Epidermal melanocyte (primary cell): ENCODE measurements around the gene PITPNB.

Source experiments
- DNase-seq: peaks from one replicate; pipeline ENCODE4 v3.0.0; 2011; ENCODE audit warnings: low spot score; ENCODE audit not compliant: insufficient read length

PITPNB gene

DNA sequence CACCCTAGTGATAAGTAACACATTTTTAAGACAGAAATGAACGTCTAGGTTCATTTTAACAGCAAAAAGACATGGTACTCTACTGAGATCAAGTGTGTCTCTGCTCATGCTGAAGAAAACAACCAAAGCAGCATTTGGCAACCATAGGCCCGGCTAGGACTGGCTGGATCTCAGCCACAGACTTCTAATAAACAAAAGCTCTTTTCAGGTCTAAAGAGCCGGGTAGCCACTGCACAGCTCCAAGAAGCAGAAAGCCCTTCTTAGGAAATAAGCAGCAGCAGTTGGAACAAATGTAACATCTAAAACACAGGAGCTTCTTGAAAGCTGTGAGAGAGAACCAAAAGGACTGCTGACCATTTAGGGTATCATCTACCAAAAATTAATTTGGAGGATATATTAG is 37.6 kb downstream of the PITPNB start:
- DNase-seq, result no peak

DNA sequence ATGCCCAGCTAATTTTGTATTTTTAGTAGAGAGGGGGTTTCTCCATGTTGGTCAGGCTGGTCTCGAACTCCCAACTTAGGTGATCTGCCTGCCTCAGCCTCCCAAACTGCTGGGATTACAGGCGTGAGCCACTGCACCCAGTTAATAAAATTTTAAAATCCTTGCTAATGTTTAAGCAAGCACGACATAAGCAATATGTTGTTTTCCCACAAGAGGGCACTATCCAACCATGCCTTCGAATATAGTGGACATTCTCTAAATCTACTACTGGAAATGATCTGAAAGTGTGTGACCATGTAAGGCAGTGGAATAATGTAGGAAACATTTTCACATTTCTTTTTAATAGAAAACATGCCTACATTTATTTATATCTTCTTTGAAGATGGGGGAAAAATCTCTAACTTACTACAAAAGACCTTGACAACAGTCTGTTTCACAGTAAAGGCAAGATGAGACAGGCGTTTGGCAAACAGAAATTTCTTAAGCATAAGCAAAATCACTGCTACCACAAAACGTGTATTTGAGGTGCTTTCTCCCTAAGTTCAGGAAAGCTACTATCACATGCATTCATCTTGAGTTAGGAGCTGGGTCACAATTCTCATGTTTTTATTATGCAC is 38.2 kb downstream of the PITPNB start:
- no peak for DNase-seq

DNA sequence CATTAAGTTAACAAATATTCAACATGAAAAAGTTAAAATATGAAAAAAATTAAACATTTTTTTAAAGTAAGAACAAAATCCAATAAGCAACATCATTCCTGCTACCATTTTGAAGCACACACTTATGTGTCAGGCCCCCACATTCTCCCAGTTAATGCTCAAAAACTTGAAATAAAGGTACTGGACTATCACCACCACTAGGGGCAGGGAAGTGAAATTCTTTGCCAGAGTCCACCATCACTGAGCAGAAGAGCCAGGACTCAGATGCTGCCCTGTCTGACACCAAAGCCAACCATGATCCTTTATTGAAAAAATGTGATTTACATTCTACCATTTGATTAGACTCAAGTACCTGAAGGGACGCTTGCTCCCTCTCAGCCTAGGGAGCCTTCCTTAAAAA is 39.1 kb downstream of the PITPNB start:
- no peak for DNase-seq

DNA sequence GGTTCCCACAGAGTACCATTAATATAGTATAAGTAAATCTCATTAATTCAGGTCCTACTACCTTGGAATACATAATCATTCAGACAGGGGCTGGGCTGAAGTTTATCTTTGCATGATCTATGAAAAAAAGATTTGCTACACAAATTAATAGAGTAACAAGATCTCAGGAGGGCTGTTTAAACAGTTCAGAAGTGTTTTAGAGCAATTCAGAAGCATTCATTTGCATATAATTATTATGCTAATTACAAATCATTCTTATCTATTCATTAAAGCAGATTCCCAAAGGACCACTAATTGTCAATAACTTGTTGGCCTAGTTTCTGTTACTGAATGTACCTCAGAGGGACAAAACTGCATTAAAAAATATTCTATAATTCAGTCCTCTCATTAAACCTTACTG is 40.5 kb downstream of the PITPNB start:
- no peak for DNase-seq

DNA sequence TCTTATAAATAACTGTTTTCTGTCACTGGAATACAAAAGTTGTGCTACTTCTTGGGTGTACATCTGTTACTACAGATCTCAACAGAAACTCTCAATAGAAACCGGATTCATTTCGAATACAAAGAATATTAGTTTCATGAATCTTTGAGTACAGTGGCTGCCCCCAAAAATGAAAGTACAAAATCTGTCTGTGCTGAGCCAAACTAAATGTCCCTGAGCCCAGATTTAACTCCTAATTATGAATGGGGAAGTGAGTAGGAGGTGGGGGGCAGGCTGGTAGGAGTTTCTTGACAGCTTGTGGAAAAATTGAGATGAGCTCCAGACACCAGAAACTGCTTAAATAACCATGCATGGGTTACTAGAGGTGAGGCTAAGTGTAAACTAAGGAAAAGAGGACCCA is 41.6 kb downstream of the PITPNB start:
- no peak for DNase-seq

DNA sequence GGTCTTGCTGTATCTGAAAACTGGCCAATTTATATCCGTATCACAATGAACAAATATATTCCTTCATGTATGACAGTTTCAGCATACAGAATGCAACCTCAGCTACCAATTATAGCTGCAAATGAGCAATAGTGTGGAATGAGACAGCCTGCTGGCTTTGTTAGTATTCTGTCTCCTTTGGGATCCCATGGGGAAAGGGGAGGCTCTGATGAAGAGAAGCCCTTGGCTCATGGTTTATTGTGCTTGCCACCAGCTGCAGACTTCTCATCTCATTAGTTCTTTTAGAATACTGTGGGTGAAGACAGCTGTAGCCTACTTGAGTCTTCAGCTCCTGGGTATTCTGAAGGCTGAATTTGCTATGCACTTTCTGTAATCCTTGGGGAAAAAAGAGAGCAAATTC is 42.4 kb downstream of the PITPNB start:
- DNase-seq, result no peak

DNA sequence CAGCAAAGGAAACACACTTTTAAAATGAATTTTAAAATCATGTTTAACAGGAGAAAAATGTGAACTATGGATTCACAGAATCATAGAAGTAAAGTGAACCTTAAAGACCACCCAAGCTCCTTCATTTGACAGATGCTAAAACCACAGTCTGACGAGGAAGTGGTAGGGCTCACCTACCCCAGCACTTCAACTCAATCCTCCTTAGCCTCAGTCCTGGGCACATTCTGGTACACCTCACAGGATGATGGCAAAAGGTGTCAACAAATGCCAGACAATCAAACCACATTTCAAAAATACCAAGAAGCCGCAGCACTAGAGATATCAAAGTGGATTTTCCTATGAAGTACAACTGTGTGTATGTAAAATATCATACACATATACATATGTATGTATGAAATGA is 43.1 kb downstream of the PITPNB start:
- no peak for DNase-seq

DNA sequence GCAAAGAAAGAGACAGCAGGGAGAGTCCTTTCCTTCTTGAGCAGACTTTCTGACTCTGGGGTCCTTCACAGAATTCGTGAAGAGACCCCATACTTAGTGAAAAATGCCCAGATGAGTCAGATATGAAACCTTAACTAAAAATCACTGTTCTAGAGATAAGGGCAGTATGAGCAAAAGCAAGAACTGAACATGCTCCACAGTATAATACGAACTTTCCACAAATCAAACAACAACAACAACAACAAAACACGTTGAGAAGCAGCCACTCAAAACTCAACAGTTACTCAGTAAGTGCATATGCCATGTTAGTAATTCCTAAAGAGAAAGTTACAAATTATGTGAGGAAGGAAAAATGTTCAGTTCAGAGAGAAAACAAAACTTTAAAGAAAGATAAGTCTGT is 44.3 kb downstream of the PITPNB start:
- no peak for DNase-seq

DNA sequence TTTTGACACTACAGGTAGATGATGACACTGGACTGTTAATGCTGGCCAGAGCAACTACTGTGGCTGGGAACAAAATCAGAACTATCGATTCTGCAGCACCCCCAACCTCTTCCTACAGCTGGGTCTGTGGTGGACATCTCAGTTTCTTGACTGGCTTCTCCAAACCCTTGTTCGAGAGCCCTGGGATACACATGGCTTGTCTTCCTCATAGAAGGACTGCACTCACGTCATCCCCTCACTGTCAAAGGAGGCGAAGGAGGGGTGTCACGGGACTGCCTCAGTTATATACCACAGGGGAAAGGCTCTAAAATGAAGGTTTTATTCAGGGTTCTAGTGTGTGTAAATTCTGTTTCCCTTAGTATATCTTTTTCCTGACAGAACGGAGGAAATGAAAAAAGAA is 44.9 kb downstream of the PITPNB start:
- no peak for DNase-seq

DNA sequence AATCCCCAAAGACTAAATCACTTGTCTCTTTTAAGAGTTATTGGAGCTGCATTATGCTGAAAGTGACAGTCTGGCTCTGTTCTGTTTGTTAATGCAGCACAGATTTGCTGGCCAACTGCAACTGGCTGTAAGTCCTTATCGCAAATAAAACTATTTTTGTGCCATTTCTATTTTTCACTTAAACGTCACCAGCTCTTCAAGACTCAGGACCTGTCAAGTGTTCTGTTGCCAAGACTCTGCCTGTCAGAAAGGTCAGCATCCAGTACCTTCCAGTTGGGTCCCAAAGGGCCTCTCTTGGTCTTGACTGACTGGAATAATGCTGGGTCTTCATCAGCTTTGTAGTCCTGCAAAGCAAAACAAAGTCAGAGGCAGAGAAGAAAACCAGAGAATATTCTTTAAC is 45.6 kb downstream of the PITPNB start:
- no peak for DNase-seq

DNA sequence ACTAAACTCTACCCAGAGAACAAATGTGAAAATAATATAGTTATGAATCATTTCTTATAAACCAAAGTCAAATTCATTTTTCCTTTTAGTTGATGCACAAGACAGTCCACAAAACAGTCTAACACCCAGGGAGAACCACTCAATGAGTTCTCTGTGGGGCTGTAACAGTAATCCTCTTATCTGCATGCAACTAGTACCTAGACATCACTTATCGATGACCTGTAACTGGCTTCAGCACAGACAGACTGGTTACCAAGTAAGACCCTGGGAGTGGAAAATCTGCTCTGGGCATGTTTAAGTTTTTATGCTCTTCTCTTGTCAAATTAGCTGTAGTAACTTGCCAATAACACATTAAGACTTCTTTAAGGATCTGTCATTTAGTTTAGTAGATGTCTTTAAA is 46.6 kb downstream of the PITPNB start:
- no peak for DNase-seq

DNA sequence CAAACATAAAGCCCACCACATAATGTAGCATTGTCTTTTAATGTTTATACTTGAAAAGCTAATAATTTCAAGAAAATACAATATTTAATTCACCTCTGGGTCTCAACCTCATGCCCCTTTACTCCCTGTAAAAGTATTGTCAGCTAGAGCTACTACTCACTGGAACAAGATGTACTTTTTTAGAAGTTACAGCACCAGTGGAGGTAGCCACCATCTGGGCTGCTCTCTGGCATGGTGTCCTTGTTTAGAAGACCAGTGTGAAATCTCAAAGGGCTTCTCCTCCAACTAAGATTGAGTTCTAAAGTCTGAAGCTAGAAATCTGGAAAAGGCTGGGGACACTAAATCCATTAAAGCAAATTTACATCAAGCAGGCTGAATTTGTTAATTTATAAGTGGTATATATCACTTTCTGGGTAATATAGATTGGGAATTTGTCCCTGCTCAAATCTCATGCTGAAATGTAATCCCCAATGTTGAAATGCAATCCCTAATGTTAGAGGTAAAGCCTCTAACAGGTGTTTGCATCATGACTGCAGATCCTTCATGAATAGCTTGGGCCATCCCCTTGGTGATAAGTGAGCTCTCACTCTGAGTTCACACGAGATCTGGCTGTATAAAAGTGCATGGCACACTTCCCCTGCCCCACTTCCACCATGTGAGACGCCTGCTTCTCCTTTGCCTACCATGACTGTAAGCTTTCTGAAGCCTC is 47.6 kb downstream of the PITPNB start:
- no peak for DNase-seq

DNA sequence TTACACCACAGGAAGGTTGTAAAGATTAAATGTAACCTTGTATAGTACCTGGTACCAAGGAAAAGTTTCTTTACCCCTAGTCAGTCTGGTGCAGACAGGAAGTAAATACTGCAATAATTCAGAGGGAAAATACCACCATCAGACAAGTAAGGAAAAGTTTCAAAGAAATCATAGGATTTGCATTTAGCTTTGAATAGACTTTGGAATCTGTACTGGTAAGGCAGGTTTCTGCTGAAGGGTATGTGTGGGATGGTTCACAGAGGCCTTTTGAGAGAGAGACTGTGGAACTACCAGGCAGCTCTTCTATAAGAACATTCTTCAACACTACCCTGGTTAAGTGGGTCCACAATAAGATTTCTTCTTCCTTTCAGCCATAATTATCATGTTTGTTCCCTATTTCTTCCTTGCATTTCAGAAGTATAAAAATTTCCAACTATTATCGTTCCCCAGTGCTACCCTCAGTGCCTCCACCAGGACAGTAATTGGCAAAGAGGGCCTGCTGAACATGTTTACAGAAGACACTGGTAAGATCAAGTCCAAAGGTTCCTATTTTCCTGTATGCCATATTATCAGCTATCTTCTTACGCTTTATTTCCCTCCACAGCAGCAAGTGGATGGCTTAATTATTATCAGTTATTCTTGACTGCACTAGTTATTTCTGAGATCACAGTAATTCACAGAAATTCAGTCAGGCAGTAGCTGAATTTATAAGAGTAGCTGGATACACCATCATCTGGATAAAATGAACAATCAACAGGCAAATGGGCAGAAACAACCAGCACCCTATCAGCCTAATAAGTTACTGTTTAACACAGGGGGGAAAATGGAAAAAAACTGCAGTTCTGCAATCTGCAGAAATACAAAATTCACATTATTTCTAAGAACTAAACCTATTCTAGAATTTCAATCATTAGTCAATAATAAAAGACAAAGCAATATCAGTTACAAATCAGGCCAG is 48.5 kb downstream of the PITPNB start:
- DNase-seq, result no peak

DNA sequence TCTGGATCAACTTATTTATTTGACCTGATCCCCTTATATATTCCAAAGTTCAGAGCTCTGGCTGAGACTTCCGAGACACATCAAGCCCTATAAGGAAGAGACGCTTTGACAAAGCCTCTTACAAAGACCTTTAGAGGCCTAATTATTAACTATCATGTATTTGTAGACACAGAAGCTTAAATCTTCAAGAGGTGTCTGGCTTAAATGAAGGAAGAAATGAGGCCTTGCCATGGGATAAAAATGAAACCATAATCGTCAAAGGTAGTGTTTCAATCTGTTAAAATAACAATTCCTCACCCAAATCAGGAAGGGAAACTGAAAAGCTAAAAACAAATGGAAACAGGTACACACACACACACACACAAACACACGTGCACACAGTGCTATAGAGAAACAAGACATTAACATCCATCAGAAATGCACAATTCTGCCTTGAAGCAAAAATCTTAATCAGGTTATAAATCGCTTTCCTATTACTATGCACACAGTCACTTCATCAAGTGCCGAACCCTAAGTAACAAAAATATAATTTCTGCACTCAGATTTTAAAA is 50.2 kb downstream of the PITPNB start:
- no peak for DNase-seq

DNA sequence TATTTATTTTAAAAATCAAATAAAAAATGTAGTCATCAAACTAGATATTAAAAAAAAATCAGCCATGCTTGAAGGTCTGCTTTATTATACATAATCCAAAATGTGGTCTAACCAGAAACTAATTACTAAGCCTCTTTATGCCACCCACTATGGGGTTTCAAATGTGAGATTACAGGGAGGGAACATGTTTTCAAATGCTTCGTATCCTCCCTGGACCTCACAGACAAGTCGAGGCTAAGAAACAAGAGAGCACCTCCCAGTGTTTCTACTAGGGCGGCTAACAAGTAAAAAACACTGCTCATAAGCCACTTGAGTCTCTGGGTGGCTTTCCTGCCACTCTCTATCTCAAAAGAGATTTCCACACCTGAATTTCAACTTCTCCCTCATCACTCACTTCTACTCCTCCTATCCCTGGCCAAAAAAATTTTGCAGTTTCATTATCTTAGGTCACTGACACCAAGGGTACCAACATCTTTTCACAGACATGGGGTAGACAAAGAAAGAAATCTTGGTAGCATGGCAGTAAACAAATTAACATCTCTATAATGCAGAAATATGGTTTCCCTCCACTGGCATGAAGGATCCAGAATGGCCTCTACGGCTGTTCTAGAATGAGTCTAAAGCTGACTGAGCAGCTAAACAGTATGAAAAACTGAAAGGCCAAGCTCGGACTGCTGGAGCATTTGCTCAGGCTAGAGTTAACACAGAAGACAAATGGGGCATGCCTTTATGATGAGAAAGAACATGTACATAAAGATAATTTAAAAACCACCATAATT is 50.9 kb downstream of the PITPNB start:
- DNase-seq, result no peak

DNA sequence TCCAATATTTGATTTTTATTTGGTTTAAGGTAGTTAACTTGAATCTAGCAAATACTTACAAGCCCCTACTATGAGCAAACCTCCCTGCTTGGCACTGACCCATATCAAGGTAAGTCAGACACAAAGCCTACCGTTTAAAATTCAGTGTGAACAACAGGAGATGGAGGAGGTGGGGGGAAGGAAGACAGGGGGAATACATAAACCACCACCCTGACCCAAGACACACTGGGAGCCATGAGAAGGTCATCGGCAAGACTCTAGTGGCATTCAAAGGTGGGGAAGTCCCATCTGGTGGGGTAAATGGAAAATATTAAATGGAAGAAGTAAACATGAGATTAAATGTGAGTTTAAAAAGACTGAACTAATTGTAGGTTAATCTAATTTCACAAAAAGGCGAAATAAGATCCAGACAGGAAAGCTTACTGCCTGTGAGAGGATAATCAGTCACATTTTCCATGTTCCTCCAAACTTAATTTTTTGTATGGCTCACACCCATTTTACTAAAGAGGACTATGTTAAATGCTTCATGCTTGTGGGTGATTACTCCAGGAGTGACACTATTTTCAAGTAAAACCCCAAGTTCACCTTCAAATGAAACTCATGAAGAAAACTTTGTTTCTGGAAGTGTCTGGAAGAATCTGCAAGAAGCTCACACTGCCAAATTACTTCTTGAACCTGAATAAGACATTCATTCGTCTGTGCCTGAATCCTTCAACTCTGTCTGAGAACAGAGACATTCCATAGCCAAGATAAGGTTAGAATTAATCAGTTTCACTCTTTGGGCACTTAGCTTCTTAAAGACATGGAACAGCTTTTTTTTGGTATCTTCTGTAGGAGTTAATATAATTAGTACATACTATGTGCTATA is 51.7 kb downstream of the PITPNB start:
- DNase-seq, result no peak

DNA sequence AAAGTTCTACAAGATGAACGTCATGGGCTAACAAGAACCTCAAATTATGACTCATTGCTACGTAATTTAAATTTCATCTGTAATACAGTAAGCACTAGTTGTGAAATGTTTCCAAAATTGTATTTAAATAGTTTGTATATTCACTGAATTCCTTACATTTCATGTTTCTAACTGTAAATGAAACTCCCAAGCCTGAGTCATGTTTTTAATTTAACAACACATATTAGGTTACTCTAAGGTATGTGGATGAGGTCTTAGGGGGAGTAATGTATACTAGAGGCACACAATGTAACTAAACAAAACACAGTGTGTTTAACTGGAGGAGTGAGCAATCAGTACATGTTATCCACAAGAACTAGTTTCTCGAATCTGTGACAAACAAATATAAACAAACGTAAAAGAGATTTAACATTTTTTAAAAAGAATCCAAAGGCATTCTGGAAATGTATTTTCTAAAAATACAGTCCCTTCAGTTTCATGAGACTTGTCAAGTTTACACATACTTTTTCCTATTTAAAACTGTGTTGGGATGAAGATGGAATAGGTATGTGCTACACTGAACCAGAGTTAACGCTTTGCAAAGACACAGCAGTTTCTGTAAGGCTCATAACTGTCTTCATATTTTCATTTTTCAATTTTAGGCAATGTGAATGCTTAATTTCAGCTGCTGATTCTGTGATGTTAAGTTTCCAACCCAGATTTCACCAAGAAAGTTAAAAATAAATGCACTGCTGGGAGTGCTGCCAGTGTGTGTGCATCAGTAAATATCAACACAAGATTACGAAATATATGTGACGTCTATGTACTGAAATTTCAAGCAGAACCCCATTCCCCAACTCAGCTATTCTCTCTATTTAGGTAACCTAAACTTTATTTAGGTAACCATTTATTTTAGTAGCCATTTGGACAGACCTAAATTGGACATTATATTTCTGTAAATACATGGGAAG is 52.6 kb downstream of the PITPNB start:
- no peak for DNase-seq

DNA sequence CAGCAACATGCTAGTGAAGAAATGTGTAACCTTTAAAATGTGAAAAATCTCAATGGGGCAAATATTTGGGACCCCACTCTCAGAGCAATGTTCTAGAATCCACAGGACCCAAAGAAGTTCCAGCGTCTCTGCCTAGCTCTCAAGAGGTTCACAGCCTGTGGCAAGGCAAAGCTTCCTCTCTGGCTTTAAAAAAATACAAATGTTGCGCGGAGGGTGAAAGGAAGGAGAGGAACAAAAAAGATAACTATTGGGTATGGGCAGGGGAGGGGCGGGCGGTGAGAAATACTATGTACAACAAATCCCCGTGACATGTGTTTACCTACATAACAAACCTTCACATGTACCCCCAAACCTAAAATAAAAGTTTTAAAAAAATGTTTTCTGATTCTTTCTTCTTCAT is 53.6 kb downstream of the PITPNB start:
- no peak for DNase-seq

DNA sequence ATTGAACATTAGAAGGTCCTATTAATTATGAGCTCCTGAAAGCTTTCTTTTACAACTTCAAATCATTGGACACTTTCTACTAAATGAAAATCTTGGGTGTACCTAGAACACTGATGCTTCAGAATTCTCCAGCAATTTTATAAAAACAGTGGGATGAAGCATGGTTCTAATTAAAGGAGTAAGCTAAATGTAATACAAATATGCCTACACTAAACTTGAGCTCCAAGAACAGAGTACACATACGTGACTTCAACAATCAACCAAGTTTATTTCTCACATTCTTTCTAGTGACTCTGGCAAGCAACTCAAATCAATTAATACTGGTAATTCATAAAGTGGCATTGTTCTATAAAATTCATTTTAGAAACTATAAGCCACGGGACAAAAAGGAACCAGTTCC is 55.5 kb downstream of the PITPNB start:
- no peak for DNase-seq
